ENCODE measurements around the gene PLG. TPM values are rescaled to one million over a fixed set of nuclear protein-coding genes. Genes with fewer than 3 reads are reported as not detected.
A peak's percentile ranks its signal among the peaks of the same experiment; 100 is the strongest.

The PLG gene
- total and polyA plus RNA-seq, 2 of the 4 experiments (the other 2 are of a cell fraction): not detected

DNA sequence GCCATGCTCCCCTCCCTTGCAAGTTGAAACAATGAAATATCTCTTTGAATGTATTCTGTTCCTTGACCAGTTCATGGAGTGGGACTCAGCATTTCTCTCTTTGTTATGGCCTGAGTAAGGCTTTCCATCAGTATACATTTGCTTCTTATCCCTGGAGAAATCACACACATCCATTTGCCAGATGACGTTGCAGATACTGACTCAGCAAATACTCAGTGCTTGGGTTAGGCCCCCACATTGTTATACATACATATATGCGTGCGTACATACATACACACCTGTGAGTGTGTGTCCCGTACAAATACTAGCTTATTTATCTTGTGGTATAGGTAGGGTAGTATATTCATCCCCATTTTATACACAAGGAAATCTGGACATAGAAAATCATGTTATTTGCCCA, 72.4 kb downstream of the PLG start:
- no peak for DNase-seq
- Histone ChIP-seq H3K56ac (ENCODE audit: extremely low read depth, insufficient read depth, low read length) (no peak overlapping the region), H2BK5ac (ENCODE audit: low read depth, low read length, poor library complexity, severe bottlenecking) (no peak overlapping the region), H3K18ac (ENCODE audit: low read depth, low read length) (no peak overlapping the region), H3K27me3 (ENCODE audit: control insufficient read depth, insufficient read depth, low read length) (no peaks in the 10 kb centered on the region), H4K5ac (ENCODE audit: low read depth, low read length) (no peak overlapping the region), H3K4ac (ENCODE audit: low read depth, low read length) (no peak overlapping the region), H2BK120ac (ENCODE audit: low read depth, low read length) (no peak overlapping the region), H3K4me1 (ENCODE audit: control insufficient read depth, insufficient read depth, low read length) (no peaks in the 10 kb centered on the region), H3K27ac (ENCODE audit: insufficient read depth, low read length) (no peak overlapping the region), H3K14ac (replicated peaks; ENCODE audit: low read depth, low read length) (no peak overlapping the region), H2AK5ac (ENCODE audit: low read depth, low read length) (no peak overlapping the region), H3K9ac (ENCODE audit: low read depth, low read length) (no peak overlapping the region), H4K20me1 (ENCODE audit: insufficient read depth, low read length) (no peaks in the 10 kb centered on the region), H4K91ac (ENCODE audit: insufficient read depth, low read depth, low read length) (no peak overlapping the region), H3K36me3 (ENCODE audit: control insufficient read depth, insufficient read depth, low read length) (no peaks in the 10 kb centered on the region), H3K9me3 (ENCODE audit: control insufficient read depth, insufficient read depth, low read length) (peaks cover 8% of the 10 kb centered on the region), H3K9me1 (ENCODE audit: insufficient read depth, low read length) (no peaks in the 10 kb centered on the region), H3K4me3 (ENCODE audit: insufficient read depth, low read depth, low read length) (no peak overlapping the region), H2BK20ac (ENCODE audit: low read depth, low read length) (no peak overlapping the region), H2AK9ac (replicated peaks; ENCODE audit: low read depth, low read length, poor library complexity) (no peak overlapping the region), H2BK15ac (ENCODE audit: low read depth, low read length) (no peak overlapping the region), H3K4me2 (ENCODE audit: low read depth, low read length) (no peak overlapping the region), H4K8ac (ENCODE audit: low read depth in 2 of 2, low read length in 2 of 2) (no peak overlapping the region), H3K79me1 (ENCODE audit: low read depth in 1 of 2, low read length in 2 of 2) (no peaks in the 10 kb centered on the region), H2AFZ (replicated peaks; ENCODE audit: low read length, poor library complexity) (no peak overlapping the region), H3K23ac (ENCODE audit: low read depth, low read length) (no peak overlapping the region)
- BruUV-seq (replicated peaks): no TSS peak
- TF ChIP-seq MAFK (IDR thresholded peaks at IDR 0.05; ENCODE audit: low read depth, low read length): peak; percentile 59; the same call in 1 of the 2 replicates
- TF ChIP-seq POLR2A (IDR thresholded peaks at IDR 0.05; ENCODE audit: low read depth, low read length): no peak
- ChIA-PET POLR2A (ENCODE audit: unreplicated experiment) (no interaction called here), CTCF (no interaction called here)
- WGBS, 2 experiments (ENCODE audit: extremely low coverage in 2 of 2, insufficient read length in 1 of 2): 0% methylated on average over 1 of the region's 4 CpGs; no CpG with 5 or more reads in 1 of the 2 experiments
- intact Hi-C loops (cut with micrococcal nuclease) (no loop called here), dilution Hi-C loops (cut with HindIII; ENCODE audit: low sequenced_read_pairs, unreplicated experiment) (no loop called here), in situ Hi-C loops (cut with MboI; ENCODE audit: low sequenced_read_pairs) (no loop called here)
- ATAC-seq (ENCODE audit: low read depth): no peak

Data from IMR-90 (cell line).